Gastroesophageal sphincter (tissue), 4 donors: ENCODE measurements around the gene SERPINF2. TPM values are rescaled to one million over a fixed set of nuclear protein-coding genes. Genes with fewer than 3 reads are reported as not detected.

Experiments
- ATAC-seq: fragments of 150-250 bp; one replicate; pipeline ENCODE4 v1.9.1; 2016; ENCODE audit warnings: mild to moderate bottlenecking, moderate library complexity
- H3K27ac ChIP-seq, 4 donors: fragments of 200-600 bp; sonication (generic) in 3 of 4; 1 replicate in 3 of 4; 2 replicates in 1 of 4; pipeline ENCODE4 v1.5.1; 2016 to 2019
- H3K27me3 ChIP-seq: fragments of 200-600 bp; sonication (generic); one replicate; pipeline ENCODE4 v1.5.1; 2019
- H3K36me3 ChIP-seq, 2 donors: fragments of 200-600 bp; sonication (generic); one replicate each; pipeline ENCODE4 v1.5.1; 2019; ENCODE audit warnings: control low read depth in 1 of 2
- H3K4me1 ChIP-seq, 3 donors: fragments of 200-600 bp; sonication (generic); 1 replicate in 2 of 3; 2 replicates in 1 of 3; pipeline ENCODE4 v1.5.1; 2016 to 2019; ENCODE audit warnings: control low read depth in 2 of 3
- H3K4me3 ChIP-seq, 2 donors: fragments of 200-600 bp; sonication (generic); one replicate each; pipeline ENCODE4 v1.5.1; 2019; ENCODE audit warnings: mild to moderate bottlenecking in 1 of 2, moderate library complexity in 1 of 2
- H3K9me3 ChIP-seq, 3 donors: fragments of 200-600 bp; sonication (generic); one replicate each; pipeline ENCODE4 v1.5.1; 2017 to 2019; ENCODE audit warnings: control low read depth in 2 of 3
- EP300 ChIP-seq: sonication (generic); formaldehyde crosslinking; IDR thresholded peaks from one replicate; pipeline ENCODE4 v1.6.1; 2017; ENCODE audit warnings: antibody characterized with exemption, mild to moderate bottlenecking
- POLR2A ChIP-seq, 2 donors: fragments of 450-650 bp; IDR thresholded peaks; one replicate each; pipeline ENCODE4 v1.6.1; 2017; ENCODE audit warnings: antibody characterized with exemption in 2 of 2, mild to moderate bottlenecking in 2 of 2, moderate library complexity in 1 of 2
- POLR2AphosphoS5 ChIP-seq: sonication (generic); formaldehyde crosslinking; IDR thresholded peaks from one replicate; pipeline ENCODE4 v1.6.1; 2017; ENCODE audit warnings: antibody characterized with exemption
- WGBS, 2 donors: methylation state at CpG; one replicate each; pipeline ENCODE4 v1.1.5; 2018; ENCODE audit warnings: low coverage in 1 of 2; 5-methylcytosine and 5-hydroxymethylcytosine counted together
- total RNA-seq, 4 donors: library from RNA; depleted of rRNA; stranded (reverse); fragments of >200 nt; gene quantifications; one replicate each; pipeline ENCODE4 v1.1.0, GENCODE V29; 2016
- TF ChIP-seq, protein P1 (sequence below), 4 experiments: fragments of 200-600 bp in 2 of 4; fragments of 450-650 bp in 2 of 4; sonication (generic) in 1 of 4; IDR thresholded peaks; one replicate each; pipeline ENCODE4 v1.5.1; 2017 to 2019; ENCODE audit warnings: antibody characterized with exemption in 4 of 4, mild to moderate bottlenecking in 2 of 4, moderate library complexity in 2 of 4

The SERPINF2 gene
- total RNA-seq, 4 donors from 2014 or later = 2.0 to 7.6 (median 5.1) TPM

DNA sequence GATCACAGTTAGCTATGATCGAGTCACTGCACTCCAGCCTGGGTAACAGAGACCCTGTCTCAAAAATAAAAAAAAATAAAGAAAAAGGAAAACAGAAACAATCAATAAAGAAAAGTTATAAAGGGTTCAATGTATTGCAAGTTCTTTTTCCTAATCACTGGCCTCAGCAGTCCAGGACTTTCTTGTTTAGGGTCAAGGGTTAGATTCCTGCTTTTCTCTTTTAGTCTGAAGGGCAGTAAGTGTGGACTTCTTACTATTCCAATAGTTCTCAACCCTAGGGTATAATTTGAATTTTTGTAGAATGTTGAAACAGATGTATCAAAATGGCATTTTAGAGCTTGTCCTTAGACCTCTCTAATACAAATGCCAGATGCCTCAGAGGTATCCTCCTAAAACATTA, 59.8 kb downstream of the SERPINF2 start:
- 100% methylated on average over 1 of the region's 1 CpG for whole genome bisulfite sequencing, 2 donors
- ATAC-seq = no peak
- H3K36me3 ChIP-seq = peaks cover 0 to 65% of the 10 kb centered on the region in 2 donors
- H3K4me3 ChIP-seq = no peak overlapping the region
- H3K9me3 ChIP-seq = no peaks in the 10 kb centered on the region
- peaks cover 0 to 7% (median under 1%) of the 10 kb centered on the region in 3 donors for H3K4me1 ChIP-seq
- H3K27me3 ChIP-seq = no peaks in the 10 kb centered on the region
- TF ChIP-seq POLR2AphosphoS5 = no peak
- no peak for TF ChIP-seq EP300
- TF ChIP-seq, protein P1, sequence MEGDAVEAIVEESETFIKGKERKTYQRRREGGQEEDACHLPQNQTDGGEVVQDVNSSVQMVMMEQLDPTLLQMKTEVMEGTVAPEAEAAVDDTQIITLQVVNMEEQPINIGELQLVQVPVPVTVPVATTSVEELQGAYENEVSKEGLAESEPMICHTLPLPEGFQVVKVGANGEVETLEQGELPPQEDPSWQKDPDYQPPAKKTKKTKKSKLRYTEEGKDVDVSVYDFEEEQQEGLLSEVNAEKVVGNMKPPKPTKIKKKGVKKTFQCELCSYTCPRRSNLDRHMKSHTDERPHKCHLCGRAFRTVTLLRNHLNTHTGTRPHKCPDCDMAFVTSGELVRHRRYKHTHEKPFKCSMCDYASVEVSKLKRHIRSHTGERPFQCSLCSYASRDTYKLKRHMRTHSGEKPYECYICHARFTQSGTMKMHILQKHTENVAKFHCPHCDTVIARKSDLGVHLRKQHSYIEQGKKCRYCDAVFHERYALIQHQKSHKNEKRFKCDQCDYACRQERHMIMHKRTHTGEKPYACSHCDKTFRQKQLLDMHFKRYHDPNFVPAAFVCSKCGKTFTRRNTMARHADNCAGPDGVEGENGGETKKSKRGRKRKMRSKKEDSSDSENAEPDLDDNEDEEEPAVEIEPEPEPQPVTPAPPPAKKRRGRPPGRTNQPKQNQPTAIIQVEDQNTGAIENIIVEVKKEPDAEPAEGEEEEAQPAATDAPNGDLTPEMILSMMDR (IDR thresholded peaks at IDR 0.05) = no peak
- no peak for TF ChIP-seq POLR2A (IDR thresholded peaks at IDR 0.05)
- H3K27ac ChIP-seq = no peak overlapping the region

DNA sequence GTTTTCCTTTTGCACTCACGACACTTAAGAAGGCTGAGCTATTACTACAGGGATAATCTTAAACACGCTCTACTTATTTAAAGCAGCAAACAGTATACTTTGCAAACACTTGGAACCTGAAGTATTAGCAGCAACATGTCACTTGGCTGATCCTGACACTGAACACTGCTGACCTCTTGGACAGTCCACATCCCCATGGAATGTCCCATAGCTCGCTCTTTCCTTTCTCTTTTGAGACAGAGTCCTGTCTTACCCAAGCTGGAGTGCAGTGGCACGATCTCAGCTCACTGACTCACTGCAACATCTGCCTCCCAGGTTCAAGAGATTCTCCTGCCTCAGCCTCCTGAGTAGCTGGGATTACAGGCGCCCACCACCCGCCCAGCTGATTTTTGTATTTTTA, 60.6 kb downstream of the SERPINF2 start:
- TF ChIP-seq POLR2AphosphoS5 = no peak
- TF ChIP-seq POLR2A (IDR thresholded peaks at IDR 0.05) = no peak
- TF ChIP-seq, protein P1 (IDR thresholded peaks at IDR 0.05) = no peak
- no peak for TF ChIP-seq EP300
- H3K36me3 ChIP-seq = peaks cover 0 to 65% of the 10 kb centered on the region in 2 donors
- H3K27me3 ChIP-seq = no peaks in the 10 kb centered on the region
- no peaks in the 10 kb centered on the region for H3K4me1 ChIP-seq
- 73 to 85% methylated on average over 3 to 5 of the region's 6 CpGs for WGBS, 2 donors
- H3K27ac ChIP-seq = no peak overlapping the region
- ATAC-seq = no peak
- no peak overlapping the region for H3K4me3 ChIP-seq
- no peaks in the 10 kb centered on the region for H3K9me3 ChIP-seq

Other genes starting within 250 kb of the SERPINF2 start
- gene INPP5K, start 226.3 kb upstream of the SERPINF2 start, total RNA-seq = 10 to 100 TPM; 59.6 to 76.0 (median 73.1) TPM
- 10 to 100 TPM; 40.8 to 61.1 (median 45.5) TPM for gene PITPNA, start 180.1 kb upstream of the SERPINF2 start, total RNA-seq
- gene SLC43A2, start 114.0 kb upstream of the SERPINF2 start, total RNA-seq = 10 to 100 TPM in 3 of 4 donors, 1 to 10 TPM in 1; 6.4 to 16.8 (median 10.4) TPM
- gene SCARF1, start 97.1 kb upstream of the SERPINF2 start, total RNA-seq = 10 to 100 TPM in 3 of 4 donors, 1 to 10 TPM in 1; 8.9 to 16.8 (median 12.7) TPM
- 10 to 100 TPM; 17.4 to 33.4 (median 22.2) TPM for gene RILP, start 93.0 kb upstream of the SERPINF2 start, total RNA-seq
- gene PRPF8, start 58.0 kb upstream of the SERPINF2 start, total RNA-seq = 100 to 1,000 TPM; 111 to 195 (median 161) TPM
- 1 to 10 TPM; 4.2 to 5.1 (median 4.8) TPM for gene TLCD2, start 32.5 kb upstream of the SERPINF2 start, total RNA-seq
- gene WDR81, start 18.2 kb upstream of the SERPINF2 start, total RNA-seq = 10 to 100 TPM; 21.8 to 44.1 (median 32.2) TPM
- 100 to 1,000 TPM; 136 to 634 (median 302) TPM for gene SERPINF1, start 19.2 kb downstream of the SERPINF2 start, total RNA-seq
- gene SMYD4, start 87.0 kb downstream of the SERPINF2 start, total RNA-seq = 10 to 100 TPM in 2 of 4 donors, 1 to 10 TPM in 2; 8.1 to 14.0 (median 11.0) TPM
- 10 to 100 TPM; 22.0 to 33.0 (median 25.2) TPM for gene RPA1, start 87.1 kb downstream of the SERPINF2 start, total RNA-seq